Thoracic aorta (tissue), 2 donors: ENCODE results near the gene CHST8. TPM values are rescaled to one million over a fixed set of nuclear protein-coding genes. Genes with fewer than 3 reads are reported as not detected.

Experiments
- ATAC-seq: fragments of 150-250 bp; one replicate; pipeline ENCODE4 v1.8.0; 2017; ENCODE audit warnings: low read depth; ENCODE audit not compliant: insufficient number of reproducible peaks, low FRiP score
- DNase-seq: peaks from one replicate; pipeline ENCODE4 v3.0.0-alpha.2; 2020; ENCODE audit warnings: low spot score
- H3K27ac ChIP-seq, 2 donors: fragments of 200-600 bp; sonication (generic); 1 replicate in 1 of 2; 2 replicates in 1 of 2; pipeline ENCODE4 v1.5.1; 2016; ENCODE audit warnings: mild to moderate bottlenecking in 2 of 2, moderate library complexity in 2 of 2
- H3K27me3 ChIP-seq: fragments of 200-600 bp; sonication (generic); replicated peaks from 2 replicates; pipeline ENCODE4 v1.6.0; 2016; ENCODE audit warnings: mild to moderate bottlenecking; ENCODE audit not compliant: insufficient read depth
- H3K36me3 ChIP-seq: fragments of 200-600 bp; sonication (generic); one replicate; pipeline ENCODE4 v1.5.1; 2016
- H3K4me1 ChIP-seq, 2 donors: fragments of 200-600 bp; sonication (generic); 1 replicate in 1 of 2; 2 replicates in 1 of 2; pipeline versions ENCODE4 v1.5.1 to v1.6.0; 2016; ENCODE audit warnings: low read depth in 2 of 2, mild to moderate bottlenecking in 1 of 2; ENCODE audit not compliant: control insufficient read depth in 1 of 2
- H3K4me3 ChIP-seq: fragments of 200-600 bp; sonication (generic); 2 replicates; pipeline ENCODE4 v1.5.1; 2016; ENCODE audit warnings: mild to moderate bottlenecking
- H3K9me3 ChIP-seq: fragments of 200-600 bp; sonication (generic); 2 replicates; pipeline ENCODE4 v1.5.1; 2016
- total RNA-seq, 2 donors: library from RNA; depleted of rRNA; stranded (reverse); fragments of >200 nt; gene quantifications; one replicate each; pipeline versions ENCODE4 v1.1.0 to v1.2.3, GENCODE V29; 2016
- TF ChIP-seq, protein P1 (sequence below): fragments of 200-600 bp; sonication (generic); IDR thresholded peaks from one replicate; pipeline ENCODE4 v1.5.1; 2019; ENCODE audit warnings: antibody characterized with exemption

The CHST8 gene
- total RNA-seq, 2 donors from 2014 or later, result 0.28 TPM; not detected in 1

DNA sequence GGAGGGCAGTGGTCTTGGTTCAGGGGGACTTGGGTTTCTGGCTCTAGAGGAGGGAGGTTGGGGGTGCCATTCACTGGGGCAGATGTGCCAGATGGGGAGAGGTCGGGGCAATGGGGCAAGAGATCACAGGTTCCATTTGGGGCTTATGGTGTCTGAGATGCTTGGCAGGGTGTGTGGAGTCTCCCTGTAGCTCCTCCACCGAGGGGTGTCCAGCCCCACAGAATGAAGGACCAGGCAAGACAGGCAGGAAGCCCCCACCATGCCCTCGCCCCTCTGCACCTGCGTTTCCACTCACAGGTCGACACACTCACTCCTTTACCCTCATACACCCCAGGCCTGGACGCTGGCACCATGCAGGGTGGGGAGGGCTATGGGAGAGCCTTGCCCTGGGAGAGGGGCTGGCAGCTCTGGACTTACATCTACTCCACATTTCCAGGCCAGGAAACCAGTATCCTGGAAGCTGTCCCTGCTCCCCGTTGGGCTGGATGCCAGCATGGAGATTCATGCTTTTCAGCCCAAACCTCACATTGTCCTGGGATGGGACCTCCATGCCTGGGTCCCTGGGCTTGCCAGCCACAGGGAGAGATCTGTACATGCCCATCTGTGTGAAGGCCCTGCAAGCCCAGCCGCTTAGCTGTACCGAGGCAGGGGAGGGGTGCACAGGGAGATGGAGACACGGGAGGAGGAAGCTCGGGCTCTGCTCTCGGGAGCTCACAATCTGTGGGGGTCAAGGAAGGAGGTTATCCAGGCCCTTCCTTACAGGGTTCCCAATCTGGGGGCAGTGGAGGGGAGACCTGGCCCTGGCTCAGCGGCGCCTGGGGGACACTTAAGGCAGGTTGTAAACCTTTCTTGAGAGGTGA lies 77.1 kb downstream of the CHST8 start:
- ATAC-seq (no peak), DNase-seq (no peak)

DNA sequence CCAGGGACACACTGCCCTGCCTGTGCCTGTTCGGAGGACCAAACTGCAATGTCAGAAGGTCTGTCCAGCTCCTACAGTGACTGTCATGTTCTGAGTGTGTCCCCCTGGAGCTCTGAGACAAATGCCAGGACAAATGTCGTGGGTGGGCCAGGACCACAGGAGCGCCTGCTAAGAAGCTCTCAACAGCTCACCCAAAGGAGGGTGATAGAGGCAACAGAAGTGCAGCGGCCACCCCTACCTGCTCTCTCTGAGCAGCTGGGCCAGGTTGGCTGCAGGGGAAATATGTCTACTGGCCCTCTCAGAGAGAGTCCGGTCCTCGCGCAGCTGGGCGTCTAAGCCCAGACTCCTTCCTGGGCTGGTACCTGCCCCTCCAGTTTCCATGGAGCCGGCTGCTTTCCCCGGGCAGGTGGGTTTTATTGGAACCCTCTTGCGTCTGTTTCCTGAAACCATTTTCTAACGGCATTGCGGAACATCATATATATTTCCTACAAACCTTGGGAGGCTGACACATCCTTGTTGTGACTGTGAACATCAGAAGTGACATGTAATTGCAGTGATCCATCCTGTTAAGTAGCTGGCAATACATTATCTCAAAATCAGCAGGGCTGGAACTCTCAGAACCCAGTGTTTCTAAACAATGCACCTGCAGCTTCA lies 78.1 kb downstream of the CHST8 start:
- Histone ChIP-seq H3K27ac (no peak overlapping the region), H3K4me1 (no peaks in the 10 kb centered on the region), H3K9me3 (no peaks in the 10 kb centered on the region), H3K36me3 (no peaks in the 10 kb centered on the region), H3K4me3 (no peak overlapping the region), H3K27me3 (no peaks in the 10 kb centered on the region)
- DNase-seq (no peak), ATAC-seq (no peak)
- TF ChIP-seq, protein P1, sequence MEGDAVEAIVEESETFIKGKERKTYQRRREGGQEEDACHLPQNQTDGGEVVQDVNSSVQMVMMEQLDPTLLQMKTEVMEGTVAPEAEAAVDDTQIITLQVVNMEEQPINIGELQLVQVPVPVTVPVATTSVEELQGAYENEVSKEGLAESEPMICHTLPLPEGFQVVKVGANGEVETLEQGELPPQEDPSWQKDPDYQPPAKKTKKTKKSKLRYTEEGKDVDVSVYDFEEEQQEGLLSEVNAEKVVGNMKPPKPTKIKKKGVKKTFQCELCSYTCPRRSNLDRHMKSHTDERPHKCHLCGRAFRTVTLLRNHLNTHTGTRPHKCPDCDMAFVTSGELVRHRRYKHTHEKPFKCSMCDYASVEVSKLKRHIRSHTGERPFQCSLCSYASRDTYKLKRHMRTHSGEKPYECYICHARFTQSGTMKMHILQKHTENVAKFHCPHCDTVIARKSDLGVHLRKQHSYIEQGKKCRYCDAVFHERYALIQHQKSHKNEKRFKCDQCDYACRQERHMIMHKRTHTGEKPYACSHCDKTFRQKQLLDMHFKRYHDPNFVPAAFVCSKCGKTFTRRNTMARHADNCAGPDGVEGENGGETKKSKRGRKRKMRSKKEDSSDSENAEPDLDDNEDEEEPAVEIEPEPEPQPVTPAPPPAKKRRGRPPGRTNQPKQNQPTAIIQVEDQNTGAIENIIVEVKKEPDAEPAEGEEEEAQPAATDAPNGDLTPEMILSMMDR, result no peak

More for the DNA sequence above, 77.1 kb downstream of the CHST8 start:
- TF ChIP-seq, protein P1, result no peak
- Histone ChIP-seq H3K9me3 (no peaks in the 10 kb centered on the region), H3K4me1 (no peaks in the 10 kb centered on the region), H3K27me3 (no peaks in the 10 kb centered on the region), H3K4me3 (no peak overlapping the region), H3K27ac (no peak overlapping the region), H3K36me3 (no peaks in the 10 kb centered on the region)

DNA sequence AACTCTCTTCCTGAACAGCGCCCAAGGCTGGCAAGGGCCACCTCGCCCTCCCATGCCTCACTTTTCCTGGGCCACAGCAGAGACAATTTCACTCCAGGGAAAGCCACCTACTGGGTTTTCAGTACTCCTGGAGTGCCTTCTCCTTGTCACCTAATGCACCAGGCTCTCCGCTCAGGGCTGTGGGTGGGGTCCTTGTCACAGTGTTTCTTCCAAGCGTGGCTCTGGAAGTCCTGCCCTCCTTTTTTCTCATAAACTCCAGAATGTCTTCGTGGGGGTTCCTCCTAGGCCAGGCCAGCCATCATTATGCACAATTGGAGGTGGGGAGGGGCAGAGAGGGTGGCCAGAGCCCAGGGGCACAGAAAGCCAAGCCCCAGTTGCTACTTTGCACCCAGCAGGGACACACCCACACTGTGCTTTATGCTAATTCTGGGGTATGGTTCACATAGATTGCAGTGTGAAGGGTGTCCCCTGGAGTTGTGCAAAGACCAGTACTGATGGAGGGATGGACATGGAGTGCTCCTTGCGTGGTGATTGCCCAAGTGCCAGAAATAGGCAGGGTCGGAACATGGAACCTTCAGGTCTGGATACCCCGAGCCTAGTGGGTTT lies 78.8 kb downstream of the CHST8 start:
- Histone ChIP-seq H3K4me3 (no peak overlapping the region), H3K36me3 (no peaks in the 10 kb centered on the region), H3K27ac (no peak overlapping the region), H3K9me3 (no peaks in the 10 kb centered on the region), H3K4me1 (no peaks in the 10 kb centered on the region), H3K27me3 (no peaks in the 10 kb centered on the region)
- TF ChIP-seq, protein P1, result no peak
- DNase-seq (no peak), ATAC-seq (no peak)

- H3K36me3 ChIP-seq, result no peaks in the 10 kb centered on the region
- no peak for ATAC-seq
Observed at GRCh38 chr19:33701565-33701964, 79.8 kb downstream of the CHST8 start.

More at GRCh38 chr19:33701565-33701964, 79.8 kb downstream of the CHST8 start:
- TF ChIP-seq, protein P1, result no peak
- Histone ChIP-seq H3K9me3 (no peaks in the 10 kb centered on the region), H3K27me3 (no peaks in the 10 kb centered on the region), H3K4me3 (no peak overlapping the region), H3K4me1 (no peaks in the 10 kb centered on the region), H3K27ac (no peak overlapping the region)
- no peak for DNase-seq
